Measurements from ENCODE around the gene ANKRD11.
"Not testable (repeated sequence)": the region's sequence is repeated elsewhere in the genome, so short reads cannot be mapped to it uniquely, and the experiment has no call there.

Gene ANKRD11

GRCh38 chr16:89482150-89482816 is 8.1 kb downstream of the ANKRD11 start:
- DNase-seq (ENCODE audit: low read depth in 2 of 2): no peak

GRCh38 chr16:89481356-89481955 is 8.9 kb downstream of the ANKRD11 start:
- no peak for DNase-seq (ENCODE audit: low read depth in 2 of 2)

- DNase-seq (ENCODE audit: low read depth in 2 of 2): no peak
Observed at GRCh38 chr16:89478576-89479221, 11.7 kb downstream of the ANKRD11 start.

GRCh38 chr16:89476811-89477261 is 13.5 kb downstream of the ANKRD11 start:
- no peak for DNase-seq (ENCODE audit: low read depth in 2 of 2)

DNA sequence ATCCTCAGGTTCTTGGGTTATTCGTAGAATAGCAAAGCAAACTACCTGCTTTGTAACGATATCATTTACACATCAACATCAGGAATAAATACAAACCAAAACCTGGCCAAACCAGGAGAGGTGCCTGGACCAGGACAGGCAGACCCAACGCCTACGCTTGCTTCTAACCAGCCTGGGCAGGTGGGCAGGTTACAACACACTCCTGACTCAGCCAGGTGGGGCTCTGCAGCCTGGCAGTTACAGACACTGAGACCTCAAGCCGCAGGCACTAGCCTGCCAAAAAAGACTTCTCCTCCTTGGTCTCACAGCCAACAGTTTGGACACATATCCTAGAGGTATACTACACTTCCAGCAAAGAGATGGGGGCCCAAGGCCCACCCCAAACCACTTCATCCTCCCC is 14.0 kb downstream of the ANKRD11 start:
- no peak for DNase-seq (ENCODE audit: low read depth in 2 of 2)

- no peak for DNase-seq (ENCODE audit: low read depth in 2 of 2)
Observed at GRCh38 chr16:89475144-89475543, 15.2 kb downstream of the ANKRD11 start.

DNA sequence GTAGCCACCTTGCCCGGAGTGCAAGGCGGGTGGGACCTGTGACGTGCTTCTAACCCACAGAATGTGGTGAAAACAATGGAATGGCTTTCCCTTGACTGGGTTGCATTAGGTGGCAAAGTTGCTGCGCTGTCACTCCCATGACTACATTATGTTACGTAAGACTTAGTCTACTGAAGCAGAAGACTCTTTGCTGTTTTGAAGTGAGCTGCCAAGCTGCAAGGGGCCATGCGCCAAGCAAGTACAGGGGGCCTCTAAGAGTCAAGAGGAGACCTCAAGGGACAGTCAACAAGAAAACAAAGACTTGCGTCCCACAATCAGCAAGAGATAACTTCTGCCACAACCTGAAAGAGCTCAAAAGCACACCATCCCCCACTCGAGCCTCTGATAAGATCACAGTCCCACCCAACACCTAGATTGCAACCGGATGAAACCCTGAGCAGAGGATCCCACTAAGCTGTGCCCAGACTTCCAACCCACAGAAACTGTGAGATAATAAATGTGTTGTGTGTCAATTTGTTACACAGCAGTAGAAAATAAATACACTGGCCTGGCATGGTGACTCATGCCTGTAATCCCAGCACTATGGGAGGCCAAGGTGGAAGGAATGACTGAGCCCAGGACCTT is 16.5 kb downstream of the ANKRD11 start:
- DNase-seq (ENCODE audit: low read depth in 2 of 2): no peak

DNA sequence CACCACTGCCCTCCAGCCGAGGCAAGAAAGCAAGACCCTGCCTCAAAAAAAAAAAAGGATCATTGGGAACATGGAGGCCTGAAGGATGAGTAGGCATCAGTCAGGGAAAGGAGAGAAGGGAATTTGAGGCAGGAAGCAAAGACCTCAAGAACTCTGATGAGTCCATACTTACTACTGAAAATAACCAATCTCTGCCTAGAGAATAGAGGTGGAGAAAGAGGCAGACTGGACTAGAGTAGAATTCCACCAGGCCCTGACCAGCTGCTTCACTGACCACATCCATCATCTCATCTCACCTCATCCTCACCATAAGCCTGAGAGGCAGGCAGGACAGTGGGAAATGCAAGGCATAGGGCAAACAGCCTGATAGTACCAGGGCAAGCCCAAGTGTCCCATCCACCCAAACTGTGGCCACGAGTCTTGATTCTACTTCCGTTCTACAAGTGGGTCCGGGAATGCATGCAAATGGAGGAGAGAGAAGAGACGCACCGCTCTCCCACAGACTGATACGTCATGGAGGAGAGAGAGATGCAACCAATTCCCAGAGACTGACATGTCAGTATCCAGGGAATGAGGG is 17.1 kb downstream of the ANKRD11 start:
- no peak for DNase-seq (ENCODE audit: low read depth in 2 of 2)

- no peak for DNase-seq (ENCODE audit: low read depth in 2 of 2)
Observed at GRCh38 chr16:89472711-89473075, 17.7 kb downstream of the ANKRD11 start.

DNA sequence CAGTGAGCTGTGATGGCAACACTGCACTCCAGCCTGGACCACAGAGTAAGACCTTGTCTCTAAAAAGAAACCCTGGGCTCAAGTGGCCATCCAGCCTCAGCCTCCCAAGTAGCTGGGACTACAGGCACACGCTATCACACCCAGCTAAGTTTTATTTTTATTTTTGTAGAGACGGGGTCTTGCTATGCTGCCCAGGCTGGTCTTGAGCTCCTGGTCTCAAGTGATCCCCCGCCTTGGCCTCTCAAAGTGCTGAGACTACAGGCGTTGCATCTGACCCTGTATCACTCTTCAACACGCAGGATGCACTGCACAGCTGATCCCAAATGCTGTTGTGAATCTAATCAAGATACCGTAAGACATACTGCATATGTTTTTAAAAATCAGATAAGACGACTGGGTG is 23.0 kb downstream of the ANKRD11 start:
- no peak for DNase-seq (ENCODE audit: low read depth in 2 of 2)

DNA sequence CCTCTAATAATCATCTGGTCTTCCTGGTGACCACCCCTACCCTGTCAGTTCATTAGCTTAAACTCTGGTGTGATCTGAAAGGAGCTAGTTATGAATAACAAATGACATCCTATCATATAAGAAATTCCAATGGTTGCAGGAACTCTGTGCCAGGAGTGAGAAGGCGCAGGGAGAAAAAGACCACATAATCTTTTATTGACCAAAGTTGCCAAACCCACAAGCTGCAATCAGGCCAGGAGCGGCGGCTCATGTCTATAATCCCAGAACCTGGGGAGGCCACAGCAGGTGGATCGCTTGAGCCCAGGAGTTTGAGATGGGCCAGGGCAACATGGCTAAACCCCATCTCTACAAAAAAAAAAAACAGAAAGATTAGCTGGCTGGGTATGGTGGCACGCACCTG is 23.4 kb downstream of the ANKRD11 start:
- DNase-seq (ENCODE audit: low read depth in 2 of 2): no peak

DNA sequence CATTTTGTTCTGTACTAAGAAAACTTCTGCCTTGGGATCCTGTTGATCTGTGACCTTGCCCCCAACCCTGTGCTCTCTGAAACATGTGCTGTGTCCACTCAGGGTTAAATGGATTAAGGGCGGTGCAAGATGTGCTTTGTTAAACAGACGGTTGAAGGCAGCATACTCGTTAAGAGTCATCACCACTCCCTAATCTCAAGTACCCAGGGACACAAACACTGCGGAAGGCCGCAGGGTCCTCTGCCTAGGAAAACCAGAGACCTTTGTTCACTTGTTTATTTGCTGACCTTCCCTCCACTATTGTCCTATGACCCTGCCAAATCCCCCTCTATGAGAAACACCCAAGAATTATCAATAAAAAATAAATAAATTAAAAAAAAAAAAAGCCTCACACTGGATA is 27.0 kb downstream of the ANKRD11 start:
- DNase-seq (ENCODE audit: low read depth in 2 of 2): not testable (repeated sequence)

DNA sequence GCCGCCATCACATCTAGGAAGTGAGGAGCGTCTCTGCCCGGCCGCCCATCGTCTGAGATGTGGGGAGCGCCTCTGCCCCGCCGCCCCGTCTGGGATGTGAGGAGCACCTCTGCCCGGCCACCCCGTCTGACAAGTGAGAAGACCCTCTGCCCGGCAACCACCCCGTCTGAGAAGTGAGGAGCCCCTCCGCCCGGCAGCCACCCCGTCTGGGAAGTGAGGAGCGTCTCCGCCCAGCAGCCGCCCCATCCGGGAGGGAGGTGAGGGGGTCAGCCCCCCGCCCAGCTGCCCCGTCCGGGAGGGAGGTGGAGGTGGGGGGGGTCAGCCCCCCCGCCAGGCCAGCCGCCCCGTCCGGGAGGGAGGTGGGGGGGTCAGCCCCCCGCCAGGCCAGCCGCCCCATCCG is 27.7 kb downstream of the ANKRD11 start:
- not testable (repeated sequence) for DNase-seq (ENCODE audit: low read depth in 2 of 2)

DNA sequence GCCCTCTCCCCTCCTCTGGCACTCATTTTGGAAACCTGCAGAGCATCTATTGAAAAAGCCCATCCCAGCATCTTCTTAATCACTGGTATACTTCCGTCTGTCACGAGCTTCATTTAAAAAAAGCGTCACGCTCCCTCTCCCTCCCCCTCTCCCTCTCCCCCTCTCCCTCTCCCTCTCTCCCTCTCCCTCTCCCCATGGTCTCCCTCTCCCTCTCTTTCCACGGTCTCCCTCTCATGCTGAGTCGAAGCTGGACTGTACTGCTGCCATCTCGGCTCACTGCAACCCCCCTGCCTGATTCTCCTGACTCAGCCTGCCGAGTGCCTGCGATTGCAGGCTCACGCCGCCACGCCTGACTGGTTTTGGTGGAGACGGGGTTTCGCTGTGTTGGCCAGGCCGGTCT is 28.5 kb downstream of the ANKRD11 start:
- DNase-seq (ENCODE audit: low read depth in 2 of 2): not testable (repeated sequence)

GRCh38 chr16:89460556-89460955 is 29.8 kb downstream of the ANKRD11 start:
- DNase-seq (ENCODE audit: low read depth in 2 of 2): no peak

DNA sequence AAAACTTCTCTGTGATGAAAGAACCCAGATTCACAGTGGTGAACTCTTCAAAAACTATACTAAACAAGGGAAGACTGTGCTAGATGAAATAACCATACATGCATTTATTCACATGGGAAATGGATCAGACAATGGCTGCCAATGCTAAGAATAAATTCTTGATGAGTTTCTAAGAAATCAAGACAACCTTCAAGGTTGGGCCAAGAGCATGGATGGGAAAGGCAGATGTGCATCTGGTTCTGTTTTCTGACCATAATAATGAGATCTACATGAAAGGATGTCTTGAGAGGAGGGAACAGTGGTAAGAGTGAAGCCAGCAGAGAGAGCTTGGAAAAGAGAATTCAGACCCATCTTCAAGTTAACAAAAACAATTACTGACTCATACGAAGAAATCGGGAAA is 31.4 kb downstream of the ANKRD11 start:
- DNase-seq (ENCODE audit: low read depth in 2 of 2): no peak

GRCh38 chr16:89458551-89458950 is 31.8 kb downstream of the ANKRD11 start:
- DNase-seq (ENCODE audit: low read depth in 2 of 2): no peak

GRCh38 chr16:89456419-89456959 is 33.9 kb downstream of the ANKRD11 start:
- no peak for DNase-seq (ENCODE audit: low read depth in 2 of 2)

- no peak for DNase-seq (ENCODE audit: low read depth in 2 of 2)
Observed at GRCh38 chr16:89455692-89456091, 34.7 kb downstream of the ANKRD11 start.

DNA sequence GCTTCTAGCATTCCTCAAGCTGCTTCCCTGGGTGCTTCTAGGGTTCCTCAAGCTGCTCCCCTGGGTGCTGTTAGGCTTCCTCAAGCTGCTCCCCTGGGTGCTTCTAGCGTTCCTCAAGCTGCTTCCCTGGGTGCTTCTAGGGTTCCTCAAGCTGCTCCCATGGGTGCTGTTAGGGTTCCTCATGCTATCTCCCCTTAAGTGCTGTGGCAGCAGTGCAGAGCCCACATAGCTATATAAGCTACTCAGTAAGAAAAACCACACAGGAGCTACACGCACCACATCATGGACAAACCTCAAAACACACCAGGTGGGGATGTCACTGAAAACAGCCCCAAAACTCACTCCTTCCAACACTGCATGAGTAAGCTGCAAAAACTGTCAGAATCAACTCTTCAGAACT is 35.2 kb downstream of the ANKRD11 start:
- no peak for DNase-seq (ENCODE audit: low read depth in 2 of 2)

GRCh38 chr16:89454378-89455125 is 35.8 kb downstream of the ANKRD11 start:
- DNase-seq (ENCODE audit: low read depth in 2 of 2): not testable (repeated sequence)
